GM12878 (cell line): ENCODE data around the gene ELAVL1. TPM values are rescaled to one million over a fixed set of nuclear protein-coding genes. Genes with fewer than 3 reads are reported as not detected.

Source experiments
- BACH1 ChIP-seq: fragments of 450-650 bp; IDR thresholded peaks from 2 replicates; pipeline ENCODE4 v1.6.1; 2017; ENCODE audit warnings: mild to moderate bottlenecking, borderline replicate concordance
- BHLHE40 ChIP-seq, 2 experiments: fragments of 450-650 bp in 1 of 2; IDR thresholded peaks; 2 replicates each; pipeline ENCODE4 v1.6.1; 2011 to 2017; ENCODE audit warnings: low read depth in 2 of 2, borderline replicate concordance in 1 of 2, improper control_type of control experiment in 1 of 2, low read length in 1 of 2, mild to moderate bottlenecking in 1 of 2
- CBX3 ChIP-seq: fragments of 200-600 bp; sonication (generic); IDR thresholded peaks from 2 replicates; pipeline ENCODE4 v1.6.1; 2016; ENCODE audit warnings: low read depth, borderline replicate concordance
- CHD4 ChIP-seq: fragments of 200-600 bp; sonication (generic); IDR thresholded peaks from 2 replicates; pipeline ENCODE4 v1.6.1; 2016; ENCODE audit warnings: mild to moderate bottlenecking
- EZH2 ChIP-seq: IDR thresholded peaks from 2 replicates; pipeline ENCODE4 v1.6.1; 2012; ENCODE audit warnings: low read depth, mild to moderate bottlenecking, control low read depth, inconsistent platforms, low read length, borderline replicate concordance; ENCODE audit not compliant: control insufficient read depth
- HDAC2 ChIP-seq: fragments of 200-600 bp; sonication (generic); IDR thresholded peaks from 2 replicates; pipeline ENCODE4 v1.6.1; 2017
- HDGF ChIP-seq: fragments of 450-650 bp; IDR thresholded peaks from 2 replicates; pipeline ENCODE4 v1.6.1; 2016; ENCODE audit warnings: antibody characterized with exemption
- IKZF1 ChIP-seq: fragments of 450-650 bp; conservative IDR thresholded peaks from 2 replicates; pipeline ENCODE4 v1.6.1; 2017; ENCODE audit warnings: antibody characterized with exemption, mild to moderate bottlenecking
- IKZF2 ChIP-seq, 2 experiments: fragments of 450-650 bp; IDR thresholded peaks; 2 replicates each; pipeline ENCODE4 v1.6.1; 2017; ENCODE audit warnings: mild to moderate bottlenecking in 2 of 2, moderate library complexity in 2 of 2
- JUND ChIP-seq: IDR thresholded peaks from 2 replicates; pipeline ENCODE4 v1.6.1; 2012; ENCODE audit warnings: low read depth, mild to moderate bottlenecking, low read length, improper control_type of control experiment, moderate library complexity
- KDM1A ChIP-seq: fragments of 200-600 bp; sonication (generic); IDR thresholded peaks from 2 replicates; pipeline ENCODE4 v1.6.1; 2016; ENCODE audit warnings: borderline replicate concordance
- MTA3 ChIP-seq: IDR thresholded peaks from 2 replicates; pipeline ENCODE4 v1.6.1; 2012; ENCODE audit warnings: low read length, inconsistent platforms, borderline replicate concordance
- MYC ChIP-seq: IDR thresholded peaks from 2 replicates; pipeline ENCODE4 v1.6.1; 2011; ENCODE audit warnings: mild to moderate bottlenecking, low read length, moderate library complexity, inconsistent platforms; ENCODE audit not compliant: insufficient read depth, insufficient replicate concordance, insufficient read length, severe bottlenecking
- NBN ChIP-seq: fragments of 450-650 bp; IDR thresholded peaks from 2 replicates; pipeline ENCODE4 v1.6.1; 2016
- NFXL1 ChIP-seq: fragments of 450-650 bp; IDR thresholded peaks from 2 replicates; pipeline ENCODE4 v1.6.1; 2017; ENCODE audit warnings: antibody characterized with exemption, mild to moderate bottlenecking, borderline replicate concordance
- PAX5 ChIP-seq: IDR thresholded peaks from 2 replicates; pipeline ENCODE4 v1.6.1; 2011; ENCODE audit warnings: low read depth, low read length, borderline replicate concordance
- RBBP5 ChIP-seq: fragments of 200-600 bp; sonication (generic); conservative IDR thresholded peaks from 2 replicates; pipeline ENCODE4 v1.6.1; 2016
- RUNX3 ChIP-seq: IDR thresholded peaks from 2 replicates; pipeline ENCODE4 v1.6.1; 2012; ENCODE audit warnings: low read length, inconsistent platforms
- TCF12 ChIP-seq: IDR thresholded peaks from 2 replicates; pipeline ENCODE4 v1.6.1; 2011; ENCODE audit warnings: low read depth, mild to moderate bottlenecking, low read length
- TCF7 ChIP-seq: IDR thresholded peaks from 2 replicates; pipeline ENCODE4 v1.6.1; 2014; ENCODE audit warnings: antibody characterized with exemption, borderline replicate concordance
- ZSCAN29 ChIP-seq: fragments of 450-650 bp; IDR thresholded peaks from 2 replicates; pipeline ENCODE4 v1.6.1; 2017; ENCODE audit warnings: mild to moderate bottlenecking, moderate library complexity
- ZZZ3 ChIP-seq: IDR thresholded peaks from 2 replicates; pipeline ENCODE4 v1.6.1; 2011; ENCODE audit warnings: low read depth; ENCODE audit not compliant: control insufficient read depth, insufficient read length
- polyA plus RNA-seq, 11 experiments: library from polyadenylated mRNA; depleted of rRNA in 4 of 11; unstranded in 6 of 11; stranded (reverse) in 5 of 11; fragments of >200 nt; fragmentation: Nextera tagmentation in 4 of 11; fragmentation: Illumina TruSeq in 1 of 11; extraction: Ambion mirVana in 4 of 11; extraction: Trizol in 1 of 11; gene quantifications; 1 replicate in 1 of 11; 2 replicates in 10 of 11; pipeline versions ENCODE4 v1.2.1 to v1.2.3, GENCODE V29; 2011 to 2016; ENCODE audit warnings: inconsistent platforms in 2 of 11, missing spikeins in 2 of 11, low read depth in 1 of 11
- total RNA-seq, 4 experiments: library from RNA; depleted of rRNA in 3 of 4; stranded (reverse); fragments of >200 nt in 3 of 4; fragmentation: Illumina TruSeq in 1 of 4; extraction: Trizol in 1 of 4; gene quantifications; 2 replicates each; pipeline versions ENCODE4 v1.2.1 to v1.2.3, GENCODE V29; 2013 to 2021
- TF ChIP-seq, protein P1 (sequence below): fragments of 450-650 bp; IDR thresholded peaks from 2 replicates; pipeline ENCODE4 v1.6.1; 2014; ENCODE audit warnings: mild to moderate bottlenecking
- TF ChIP-seq, protein P2 (sequence below): IDR thresholded peaks from 2 replicates; pipeline ENCODE4 v1.6.1; 2011; ENCODE audit warnings: low read depth, mild to moderate bottlenecking, low read length, moderate library complexity, borderline replicate concordance; ENCODE audit errors: extremely low read depth
- TF ChIP-seq, protein P3 (sequence below): fragments of 450-650 bp; formaldehyde crosslinking; IDR thresholded peaks from 2 replicates; pipeline ENCODE4 v1.5.0; 2022; ENCODE audit warnings: mild to moderate bottlenecking, missing genetic modification characterization
- TF ChIP-seq, protein P4 (sequence below): fragments of 450-650 bp; conservative IDR thresholded peaks from 2 replicates; pipeline ENCODE4 v1.6.1; 2017; ENCODE audit warnings: mild to moderate bottlenecking, moderate library complexity

ELAVL1 gene
- total and polyA plus RNA-seq, 10 of the 15 experiments (the other 5 are each of a cell fraction or from before 2014, with no cell fraction given): 7.4 to 155 (median 70.3) TPM

DNA sequence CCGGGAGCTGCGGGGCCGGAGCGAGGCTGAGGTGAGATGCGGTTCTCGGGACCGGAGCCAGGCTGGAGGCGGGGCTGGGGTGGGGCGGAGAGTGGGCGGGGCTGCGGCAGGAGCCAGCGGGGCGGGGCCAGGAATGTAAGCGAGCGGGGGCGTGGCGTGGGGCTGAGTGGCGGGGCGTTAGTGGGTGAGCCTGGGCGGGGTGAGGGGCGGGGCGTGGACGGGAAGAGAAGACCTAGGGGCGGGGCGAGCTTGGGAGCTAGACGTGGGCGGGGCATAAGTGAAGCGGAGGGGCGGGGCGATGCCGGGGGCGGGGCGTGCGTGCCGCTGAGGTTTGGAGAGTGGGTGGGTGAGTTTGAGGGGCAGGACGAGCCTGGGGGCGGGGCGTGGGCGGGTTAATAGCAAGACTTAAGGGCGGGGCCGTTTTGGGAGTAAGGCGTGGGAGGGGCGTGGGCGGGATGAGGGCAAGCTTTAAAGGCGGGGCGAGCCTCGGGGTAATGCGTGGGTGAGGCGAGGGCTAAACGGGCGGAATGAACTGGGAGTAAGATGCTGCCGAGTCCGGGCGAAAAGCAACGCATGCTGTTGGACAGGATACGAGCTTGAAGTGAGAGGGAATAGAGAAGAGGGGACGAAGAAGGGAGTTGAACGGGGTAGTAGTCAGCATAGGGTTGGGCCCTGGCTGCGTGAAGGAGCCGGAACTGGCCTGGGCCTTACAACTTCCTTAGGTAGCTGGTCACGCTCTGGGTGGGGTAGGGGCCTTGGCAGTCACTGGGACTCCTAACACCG lies 84.7 kb downstream of the ELAVL1 start (continued):
- TF ChIP-seq, protein P1, sequence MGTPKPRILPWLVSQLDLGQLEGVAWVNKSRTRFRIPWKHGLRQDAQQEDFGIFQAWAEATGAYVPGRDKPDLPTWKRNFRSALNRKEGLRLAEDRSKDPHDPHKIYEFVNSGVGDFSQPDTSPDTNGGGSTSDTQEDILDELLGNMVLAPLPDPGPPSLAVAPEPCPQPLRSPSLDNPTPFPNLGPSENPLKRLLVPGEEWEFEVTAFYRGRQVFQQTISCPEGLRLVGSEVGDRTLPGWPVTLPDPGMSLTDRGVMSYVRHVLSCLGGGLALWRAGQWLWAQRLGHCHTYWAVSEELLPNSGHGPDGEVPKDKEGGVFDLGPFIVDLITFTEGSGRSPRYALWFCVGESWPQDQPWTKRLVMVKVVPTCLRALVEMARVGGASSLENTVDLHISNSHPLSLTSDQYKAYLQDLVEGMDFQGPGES: no peak
- TF ChIP-seq HDAC2 (no peak), MTA3 (no peak), IKZF2 (IDR thresholded peaks at IDR 0.05) (no peak; a peak in 1 of 4 replicates), ZZZ3 (no peak), PAX5 (no peak), JUND (no peak), NFXL1 (no peak), TCF12 (no peak), EZH2 (no peak), ZSCAN29 (no peak), CHD4 (no peak), BACH1 (no peak), MYC (no peak), KDM1A (no peak), RBBP5 (no peak), IKZF1 (no peak), HDGF (peak; percentile 93; the same call in 1 of the 2 replicates), TCF7 (no peak), CBX3 (no peak), BHLHE40 (IDR thresholded peaks at IDR 0.05; ENCODE audit: borderline replicate concordance in 1 of 2, low read depth in 2 of 2, low read length in 1 of 2) (peak; percentile 6 to 10; a peak in 2 of 4 replicates), NBN (peak; percentile 92), RUNX3 (0 out of 2 replicates have a peak, but pooled peaks have one; percentile 30)
- TF ChIP-seq, protein P2, sequence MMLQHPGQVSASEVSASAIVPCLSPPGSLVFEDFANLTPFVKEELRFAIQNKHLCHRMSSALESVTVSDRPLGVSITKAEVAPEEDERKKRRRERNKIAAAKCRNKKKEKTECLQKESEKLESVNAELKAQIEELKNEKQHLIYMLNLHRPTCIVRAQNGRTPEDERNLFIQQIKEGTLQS: no peak
- TF ChIP-seq, protein P3, sequence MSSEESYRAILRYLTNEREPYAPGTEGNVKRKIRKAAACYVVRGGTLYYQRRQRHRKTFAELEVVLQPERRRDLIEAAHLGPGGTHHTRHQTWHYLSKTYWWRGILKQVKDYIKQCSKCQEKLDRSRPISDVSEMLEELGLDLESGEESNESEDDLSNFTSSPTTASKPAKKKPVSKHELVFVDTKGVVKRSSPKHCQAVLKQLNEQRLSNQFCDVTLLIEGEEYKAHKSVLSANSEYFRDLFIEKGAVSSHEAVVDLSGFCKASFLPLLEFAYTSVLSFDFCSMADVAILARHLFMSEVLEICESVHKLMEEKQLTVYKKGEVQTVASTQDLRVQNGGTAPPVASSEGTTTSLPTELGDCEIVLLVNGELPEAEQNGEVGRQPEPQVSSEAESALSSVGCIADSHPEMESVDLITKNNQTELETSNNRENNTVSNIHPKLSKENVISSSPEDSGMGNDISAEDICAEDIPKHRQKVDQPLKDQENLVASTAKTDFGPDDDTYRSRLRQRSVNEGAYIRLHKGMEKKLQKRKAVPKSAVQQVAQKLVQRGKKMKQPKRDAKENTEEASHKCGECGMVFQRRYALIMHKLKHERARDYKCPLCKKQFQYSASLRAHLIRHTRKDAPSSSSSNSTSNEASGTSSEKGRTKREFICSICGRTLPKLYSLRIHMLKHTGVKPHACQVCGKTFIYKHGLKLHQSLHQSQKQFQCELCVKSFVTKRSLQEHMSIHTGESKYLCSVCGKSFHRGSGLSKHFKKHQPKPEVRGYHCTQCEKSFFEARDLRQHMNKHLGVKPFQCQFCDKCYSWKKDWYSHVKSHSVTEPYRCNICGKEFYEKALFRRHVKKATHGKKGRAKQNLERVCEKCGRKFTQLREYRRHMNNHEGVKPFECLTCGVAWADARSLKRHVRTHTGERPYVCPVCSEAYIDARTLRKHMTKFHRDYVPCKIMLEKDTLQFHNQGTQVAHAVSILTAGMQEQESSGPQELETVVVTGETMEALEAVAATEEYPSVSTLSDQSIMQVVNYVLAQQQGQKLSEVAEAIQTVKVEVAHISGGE (CRISPR knock-in tag): no peak
- TF ChIP-seq, protein P4, sequence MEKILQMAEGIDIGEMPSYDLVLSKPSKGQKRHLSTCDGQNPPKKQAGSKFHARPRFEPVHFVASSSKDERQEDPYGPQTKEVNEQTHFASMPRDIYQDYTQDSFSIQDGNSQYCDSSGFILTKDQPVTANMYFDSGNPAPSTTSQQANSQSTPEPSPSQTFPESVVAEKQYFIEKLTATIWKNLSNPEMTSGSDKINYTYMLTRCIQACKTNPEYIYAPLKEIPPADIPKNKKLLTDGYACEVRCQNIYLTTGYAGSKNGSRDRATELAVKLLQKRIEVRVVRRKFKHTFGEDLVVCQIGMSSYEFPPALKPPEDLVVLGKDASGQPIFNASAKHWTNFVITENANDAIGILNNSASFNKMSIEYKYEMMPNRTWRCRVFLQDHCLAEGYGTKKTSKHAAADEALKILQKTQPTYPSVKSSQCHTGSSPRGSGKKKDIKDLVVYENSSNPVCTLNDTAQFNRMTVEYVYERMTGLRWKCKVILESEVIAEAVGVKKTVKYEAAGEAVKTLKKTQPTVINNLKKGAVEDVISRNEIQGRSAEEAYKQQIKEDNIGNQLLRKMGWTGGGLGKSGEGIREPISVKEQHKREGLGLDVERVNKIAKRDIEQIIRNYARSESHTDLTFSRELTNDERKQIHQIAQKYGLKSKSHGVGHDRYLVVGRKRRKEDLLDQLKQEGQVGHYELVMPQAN: no peak
